ENCODE measurements around the gene SLAMF7. TPM values are rescaled to one million over a fixed set of nuclear protein-coding genes. Genes with fewer than 3 reads are reported as not detected.
A peak's percentile ranks its signal among the peaks of the same experiment; 100 is the strongest.

Gene SLAMF7
- total RNA-seq, 1 donor: not detected

DNA sequence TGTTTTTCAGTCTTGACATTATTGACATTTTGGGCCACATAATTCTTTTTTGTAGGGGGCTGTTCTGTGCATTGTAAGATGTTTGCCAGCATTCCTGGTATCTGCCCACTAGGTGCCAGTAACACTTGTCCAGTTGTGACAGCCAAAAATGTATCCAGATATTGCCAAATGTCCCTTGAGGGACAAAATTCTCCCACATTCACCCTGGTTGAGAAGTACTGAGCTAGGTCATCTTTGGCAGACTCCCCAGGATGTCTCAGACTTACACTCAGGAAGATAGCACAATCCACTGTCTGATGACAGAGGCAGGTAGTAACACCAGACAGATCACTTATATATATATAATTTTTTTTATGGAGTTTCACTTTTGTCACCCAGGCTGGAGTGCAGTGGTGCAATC lies 33.3 kb upstream of the SLAMF7 start:
- H3K4me3 ChIP-seq (ENCODE audit: insufficient read depth, low read length): no peak overlapping the region
- no peak for DNase-seq (ENCODE audit: insufficient read length, low spot score, missing footprints)
- TF ChIP-seq, protein P1, sequence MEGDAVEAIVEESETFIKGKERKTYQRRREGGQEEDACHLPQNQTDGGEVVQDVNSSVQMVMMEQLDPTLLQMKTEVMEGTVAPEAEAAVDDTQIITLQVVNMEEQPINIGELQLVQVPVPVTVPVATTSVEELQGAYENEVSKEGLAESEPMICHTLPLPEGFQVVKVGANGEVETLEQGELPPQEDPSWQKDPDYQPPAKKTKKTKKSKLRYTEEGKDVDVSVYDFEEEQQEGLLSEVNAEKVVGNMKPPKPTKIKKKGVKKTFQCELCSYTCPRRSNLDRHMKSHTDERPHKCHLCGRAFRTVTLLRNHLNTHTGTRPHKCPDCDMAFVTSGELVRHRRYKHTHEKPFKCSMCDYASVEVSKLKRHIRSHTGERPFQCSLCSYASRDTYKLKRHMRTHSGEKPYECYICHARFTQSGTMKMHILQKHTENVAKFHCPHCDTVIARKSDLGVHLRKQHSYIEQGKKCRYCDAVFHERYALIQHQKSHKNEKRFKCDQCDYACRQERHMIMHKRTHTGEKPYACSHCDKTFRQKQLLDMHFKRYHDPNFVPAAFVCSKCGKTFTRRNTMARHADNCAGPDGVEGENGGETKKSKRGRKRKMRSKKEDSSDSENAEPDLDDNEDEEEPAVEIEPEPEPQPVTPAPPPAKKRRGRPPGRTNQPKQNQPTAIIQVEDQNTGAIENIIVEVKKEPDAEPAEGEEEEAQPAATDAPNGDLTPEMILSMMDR (IDR thresholded peaks at IDR 0.05; ENCODE audit: extremely low read depth, low read depth, low read length): no peak
- H3K79me2 ChIP-seq (ENCODE audit: insufficient read depth, low read length): no peaks in the 10 kb centered on the region
- no peaks in the 10 kb centered on the region for H3K27me3 ChIP-seq (ENCODE audit: insufficient read depth, low read length)
- H2AFZ ChIP-seq (ENCODE audit: low read length): no peak overlapping the region
- no peaks in the 10 kb centered on the region for H3K4me1 ChIP-seq (ENCODE audit: insufficient read depth, low read length)
- H4K20me1 ChIP-seq (ENCODE audit: insufficient read depth, low read length): no peaks in the 10 kb centered on the region
- H3K9me3 ChIP-seq (ENCODE audit: low read depth, low read length): no peaks in the 10 kb centered on the region
- H3K4me2 ChIP-seq (ENCODE audit: insufficient read depth, low read length): no peak overlapping the region
- H3K36me3 ChIP-seq (ENCODE audit: insufficient read depth, low read length): no peaks in the 10 kb centered on the region
- H3K27ac ChIP-seq (ENCODE audit: low read depth, low read length): no peak overlapping the region

DNA sequence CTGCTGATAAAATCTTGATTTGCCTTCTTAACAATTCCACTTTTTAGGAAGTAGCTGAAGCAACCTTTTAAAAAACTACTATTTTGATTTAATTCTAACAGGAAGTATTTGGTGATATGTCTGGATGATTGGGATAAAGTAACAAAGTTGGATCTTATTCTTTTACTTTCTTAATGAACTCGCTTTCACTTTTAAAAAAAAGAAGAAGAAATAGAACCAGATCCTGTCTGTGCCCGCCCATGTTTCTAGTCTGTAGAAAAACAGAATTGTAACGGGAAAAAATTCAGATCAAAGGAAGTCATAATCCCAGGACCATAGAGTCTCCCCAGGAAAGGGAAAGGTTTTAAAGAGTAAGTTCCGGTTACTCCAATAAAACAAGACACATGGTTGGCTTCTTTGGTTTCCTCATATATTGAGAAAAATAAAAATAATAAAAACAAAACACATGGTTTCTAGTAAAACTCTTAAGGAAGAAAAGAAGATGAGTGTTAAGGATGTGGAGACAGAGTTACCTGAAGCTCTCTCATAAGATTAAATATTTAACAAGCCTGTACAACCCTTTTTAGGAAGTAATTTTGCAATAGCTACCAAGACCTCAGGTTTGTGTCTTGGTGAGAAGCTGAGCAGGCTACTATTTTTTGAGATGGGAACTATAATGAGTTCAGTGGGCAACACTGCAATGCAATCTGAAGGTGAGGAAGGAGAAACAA lies 32.4 kb upstream of the SLAMF7 start:
- no peaks in the 10 kb centered on the region for H3K79me2 ChIP-seq (ENCODE audit: insufficient read depth, low read length)
- TF ChIP-seq, protein P1 (IDR thresholded peaks at IDR 0.05; ENCODE audit: extremely low read depth, low read depth, low read length): no peak
- peaks cover 2% of the 10 kb centered on the region for H3K27me3 ChIP-seq (ENCODE audit: insufficient read depth, low read length)
- no peak overlapping the region for H2AFZ ChIP-seq (ENCODE audit: low read length)
- H3K4me2 ChIP-seq (ENCODE audit: insufficient read depth, low read length): no peak overlapping the region
- no peak overlapping the region for H3K27ac ChIP-seq (ENCODE audit: low read depth, low read length)
- no peaks in the 10 kb centered on the region for H3K9me3 ChIP-seq (ENCODE audit: low read depth, low read length)
- DNase-seq (ENCODE audit: insufficient read length, low spot score, missing footprints): peak; percentile 15
- no peaks in the 10 kb centered on the region for H3K4me1 ChIP-seq (ENCODE audit: insufficient read depth, low read length)
- no peak overlapping the region for H3K4me3 ChIP-seq (ENCODE audit: insufficient read depth, low read length)
- H4K20me1 ChIP-seq (ENCODE audit: insufficient read depth, low read length): no peaks in the 10 kb centered on the region
- H3K36me3 ChIP-seq (ENCODE audit: insufficient read depth, low read length): no peaks in the 10 kb centered on the region

DNA sequence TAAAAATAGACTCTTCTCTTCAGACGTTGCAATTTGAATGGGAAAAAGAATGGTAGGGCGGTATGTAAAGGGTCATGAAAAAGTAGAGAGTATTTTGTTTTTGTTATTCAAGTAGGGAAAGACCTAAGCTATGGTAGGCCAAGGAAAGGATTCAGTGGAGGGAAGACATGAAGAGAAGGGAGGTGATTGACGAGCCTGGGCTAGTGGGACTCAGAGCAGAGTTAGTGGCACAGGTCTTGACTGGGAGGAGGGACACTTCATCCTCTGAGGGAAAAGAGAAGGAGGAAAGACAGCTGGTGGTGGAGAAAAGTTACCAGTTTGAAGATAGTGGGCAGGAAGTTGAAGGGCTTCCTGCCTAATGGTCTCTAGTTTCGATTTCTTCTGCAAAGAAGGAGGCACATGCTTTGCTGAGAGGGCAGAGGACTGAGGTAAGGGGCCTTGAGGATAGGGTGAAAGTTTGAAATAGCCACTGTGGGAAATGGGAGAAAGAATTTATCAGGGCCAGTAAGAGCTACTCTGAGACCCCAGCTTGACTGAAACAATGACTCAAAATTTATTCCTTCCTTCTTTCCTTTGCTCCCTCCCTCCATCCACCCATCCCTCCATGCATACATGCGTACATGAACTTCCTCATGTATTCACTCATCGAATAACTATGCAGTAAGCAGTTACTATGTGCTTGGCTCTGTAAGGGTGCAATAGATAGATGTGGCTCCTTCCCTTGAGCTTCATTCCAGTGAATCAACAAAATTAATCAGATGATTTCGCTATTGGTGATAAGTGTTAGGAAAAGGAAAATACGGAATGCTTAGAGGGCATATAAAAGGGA lies 31.6 kb upstream of the SLAMF7 start:
- Histone ChIP-seq H3K27ac (ENCODE audit: low read depth, low read length) (no peak overlapping the region), H3K9me3 (ENCODE audit: low read depth, low read length) (no peaks in the 10 kb centered on the region), H3K79me2 (ENCODE audit: insufficient read depth, low read length) (no peaks in the 10 kb centered on the region), H3K27me3 (ENCODE audit: insufficient read depth, low read length) (peaks cover 2% of the 10 kb centered on the region), H3K36me3 (ENCODE audit: insufficient read depth, low read length) (no peaks in the 10 kb centered on the region), H3K4me3 (ENCODE audit: insufficient read depth, low read length) (no peak overlapping the region), H3K4me1 (ENCODE audit: insufficient read depth, low read length) (no peaks in the 10 kb centered on the region), H3K4me2 (ENCODE audit: insufficient read depth, low read length) (no peak overlapping the region), H4K20me1 (ENCODE audit: insufficient read depth, low read length) (no peaks in the 10 kb centered on the region), H2AFZ (ENCODE audit: low read length) (no peak overlapping the region)
- no peak for DNase-seq (ENCODE audit: insufficient read length, low spot score, missing footprints)
- TF ChIP-seq, protein P1 (IDR thresholded peaks at IDR 0.05; ENCODE audit: extremely low read depth, low read depth, low read length): no peak

DNA sequence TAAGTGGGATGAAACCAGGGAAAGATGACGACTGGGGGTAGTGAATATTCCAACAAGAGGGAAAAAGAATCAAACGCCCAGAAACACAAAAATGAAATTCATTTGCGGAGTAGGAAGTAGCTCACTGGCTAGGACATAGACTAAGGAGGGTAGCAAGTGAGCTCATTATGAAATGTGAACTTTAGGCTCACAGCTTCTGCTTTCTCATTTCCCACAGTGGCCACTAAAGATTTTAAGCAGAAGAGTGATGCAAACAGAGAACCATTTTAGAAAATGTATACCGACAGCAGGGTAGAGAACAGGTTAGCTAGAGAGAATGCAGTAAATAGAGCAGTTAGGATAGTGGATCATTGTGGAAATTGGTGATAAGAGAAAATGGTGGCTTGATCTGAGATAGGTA lies 30.9 kb upstream of the SLAMF7 start:
- H3K4me2 ChIP-seq (ENCODE audit: insufficient read depth, low read length): no peak overlapping the region
- DNase-seq (ENCODE audit: insufficient read length, low spot score, missing footprints): no peak
- TF ChIP-seq, protein P1 (IDR thresholded peaks at IDR 0.05; ENCODE audit: extremely low read depth, low read depth, low read length): no peak
- no peaks in the 10 kb centered on the region for H4K20me1 ChIP-seq (ENCODE audit: insufficient read depth, low read length)
- no peaks in the 10 kb centered on the region for H3K4me1 ChIP-seq (ENCODE audit: insufficient read depth, low read length)
- H3K27ac ChIP-seq (ENCODE audit: low read depth, low read length): no peak overlapping the region
- H3K4me3 ChIP-seq (ENCODE audit: insufficient read depth, low read length): no peak overlapping the region
- peaks cover 2% of the 10 kb centered on the region for H3K27me3 ChIP-seq (ENCODE audit: insufficient read depth, low read length)
- H3K36me3 ChIP-seq (ENCODE audit: insufficient read depth, low read length): no peaks in the 10 kb centered on the region
- H2AFZ ChIP-seq (ENCODE audit: low read length): no peak overlapping the region
- H3K79me2 ChIP-seq (ENCODE audit: insufficient read depth, low read length): no peaks in the 10 kb centered on the region
- no peaks in the 10 kb centered on the region for H3K9me3 ChIP-seq (ENCODE audit: low read depth, low read length)
